ENCODE measurements around the gene CHPF. TPM values are rescaled to one million over a fixed set of nuclear protein-coding genes. Genes with fewer than 3 reads are reported as not detected.
A peak's percentile ranks its signal among the peaks of the same experiment; 100 is the strongest.

Gene CHPF
- total and polyA plus RNA-seq, 2 donors (not counting 3 experiments of a cell fraction or from before 2014, with no cell fraction given), result 0.24 to 0.32 TPM

- Histone ChIP-seq H3K79me2 (ENCODE audit: control insufficient read depth, insufficient read depth, low read length) (no peaks in the 10 kb centered on the region), H2AFZ (ENCODE audit: low read depth, low read length) (peak overlapping the region; percentile 79), H3K9me1 (replicated peaks; ENCODE audit: control insufficient read depth, extremely low read depth, insufficient read depth, low read length) (no peaks in the 10 kb centered on the region), H3K27me3 (ENCODE audit: control insufficient read depth in 2 of 2, insufficient read depth in 2 of 2, low read length in 2 of 2) (peaks cover 32 to 36% of the 10 kb centered on the region in 2 experiments), H3K36me3 (ENCODE audit: control insufficient read depth in 2 of 2, extremely low read depth in 1 of 2, insufficient read depth in 2 of 2, low read length in 2 of 2) (peaks cover 0 to 1% of the 10 kb centered on the region in 2 experiments), H3K9me3 (replicated peaks; ENCODE audit: control insufficient read depth, insufficient read depth, low read length) (no peaks in the 10 kb centered on the region), H3K27ac (ENCODE audit: insufficient read depth, low read depth, low read length) (no peak overlapping the region), H3K4me3 (replicated peaks in 1 of 3; ENCODE audit: insufficient read depth in 1 of 3, low read depth in 1 of 3, low read length in 3 of 3) (peak overlapping the region; percentile 46 to 76 (median 72)), H3K4me2 (ENCODE audit: insufficient read depth, low read length) (peak overlapping the region; percentile 48), H3K9ac (replicated peaks; ENCODE audit: extremely low read depth, insufficient read depth, low read length) (peak overlapping the region; percentile 11), H4K20me1 (replicated peaks; ENCODE audit: control insufficient read depth, extremely low read depth, insufficient read depth, low read length) (no peaks in the 10 kb centered on the region), H3K4me1 (ENCODE audit: control insufficient read depth, extremely low read depth, insufficient read depth, low read length) (peaks cover 12% of the 10 kb centered on the region)
- dilution Hi-C loops (cut with MboI; ENCODE audit: extremely low pct_ligation_motif_present, low sequenced_read_pairs) (no loop called here), intact Hi-C loops (cut with micrococcal nuclease) (loop anchor here (1.0 kb wide), 6 partner anchors 12 to 109 kb away; partner anchors contain the start of gene CHPF)
- DNase-seq (ENCODE audit: low read depth, low spot score) (peak; percentile 78), FAIRE-seq (peak; percentile 93)
- TF ChIP-seq POLR2A (IDR thresholded peaks at IDR 0.05; ENCODE audit: low read depth, low read length) (peak; percentile 32), CTCF (IDR thresholded peaks at IDR 0.05; ENCODE audit: extremely low read depth in 1 of 2, insufficient read depth in 1 of 2, low read depth in 1 of 2, low read length in 2 of 2) (no peak), GATA2 (IDR thresholded peaks at IDR 0.05; ENCODE audit: insufficient read depth, insufficient read length, low read depth, low read length) (no peak), JUN (IDR thresholded peaks at IDR 0.05; ENCODE audit: borderline replicate concordance, insufficient read depth, insufficient read length, low read depth) (no peak), POLR2AphosphoS5 (IDR thresholded peaks at IDR 0.05; ENCODE audit: insufficient read depth, low read depth, low read length) (peak; percentile 48), EZH2 (IDR thresholded peaks at IDR 0.05; ENCODE audit: borderline replicate concordance, low read depth, low read length, severe bottlenecking) (peak; percentile 9)
- BruUV-seq (replicated peaks), result no TSS peak
- POLR2A ChIA-PET, result interaction anchor here (0.8 to 2.6 kb wide), 6 partner anchors 10 to 110 kb away, joined by 3 to 20 read pairs (median 4); partner anchors contain the start of gene DNPEP
- CTCF ChIA-PET, result interaction anchor here (0.6 to 19.9 kb wide), 11 partner anchors 11 to 343 kb away, joined by 3 to 731 read pairs (median 6); partner anchors contain the start of genes CHPF, DNPEP, STK11IP and TMEM198
Observed at GRCh38 chr2:219497495-219498279, 45.9 kb downstream of the CHPF start.
